GM19239 (cell line): ENCODE data around the gene ANO4.
"Not testable (repeated sequence)": the region's sequence is repeated elsewhere in the genome, so short reads cannot be mapped to it uniquely, and the experiment has no call there.

Experiments
- DNase-seq: peaks from one replicate; pipeline ENCODE4 v3.0.0; 2011; ENCODE audit warnings: low spot score; ENCODE audit not compliant: insufficient read length
- FAIRE-seq: peaks from 2 replicates; lab custom pipeline; 2011; peaks lifted over from hg19 to GRCh38; lab: Jason Lieb, UNC

Gene ANO4

DNA sequence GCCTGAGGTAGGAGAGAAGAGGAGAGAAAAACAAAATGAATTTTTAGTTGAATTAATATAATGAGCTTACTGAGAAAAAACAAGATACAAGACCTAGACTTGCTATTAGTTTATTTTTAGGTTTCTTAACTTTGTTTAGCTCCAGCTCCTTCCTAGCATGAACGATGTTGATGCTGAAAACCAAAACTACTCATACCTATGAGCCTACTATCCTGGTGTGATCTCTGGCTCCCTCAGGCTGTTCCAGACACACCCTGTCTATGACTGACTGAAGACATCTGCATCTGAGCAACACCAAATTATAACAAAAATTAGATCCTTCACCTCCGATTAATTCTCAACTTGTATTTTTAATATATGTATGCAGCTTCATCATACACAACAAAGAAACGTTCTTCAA is 225.1 kb downstream of the ANO4 start:
- DNase-seq (no peak), FAIRE-seq (no peak)

GRCh38 chr12:101021442-101021841 is 226.9 kb downstream of the ANO4 start:
- DNase-seq (no peak), FAIRE-seq (no peak)

DNA sequence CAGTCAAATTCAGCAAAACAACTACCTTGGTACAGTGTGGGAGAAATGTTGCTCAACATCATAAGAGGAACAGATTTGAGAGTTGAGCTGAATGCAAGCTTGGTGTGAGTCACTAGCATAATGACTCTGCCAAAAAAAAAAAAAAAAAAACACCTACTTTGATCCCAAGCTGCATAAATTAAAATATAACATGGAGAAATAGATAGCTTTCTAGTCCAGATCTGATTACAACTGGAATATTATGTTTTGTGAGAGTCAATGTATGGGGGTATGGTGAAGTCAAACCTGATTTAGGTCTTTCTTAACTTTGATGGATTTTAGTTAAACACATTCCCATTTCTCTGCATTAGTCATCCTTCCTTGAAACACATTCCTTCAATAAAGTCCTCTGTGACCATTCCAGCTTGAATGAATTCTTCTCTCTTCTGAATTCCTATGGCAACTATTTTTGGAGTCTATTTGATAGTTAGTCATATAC is 227.4 kb downstream of the ANO4 start:
- FAIRE-seq (no peak), DNase-seq (no peak)

DNA sequence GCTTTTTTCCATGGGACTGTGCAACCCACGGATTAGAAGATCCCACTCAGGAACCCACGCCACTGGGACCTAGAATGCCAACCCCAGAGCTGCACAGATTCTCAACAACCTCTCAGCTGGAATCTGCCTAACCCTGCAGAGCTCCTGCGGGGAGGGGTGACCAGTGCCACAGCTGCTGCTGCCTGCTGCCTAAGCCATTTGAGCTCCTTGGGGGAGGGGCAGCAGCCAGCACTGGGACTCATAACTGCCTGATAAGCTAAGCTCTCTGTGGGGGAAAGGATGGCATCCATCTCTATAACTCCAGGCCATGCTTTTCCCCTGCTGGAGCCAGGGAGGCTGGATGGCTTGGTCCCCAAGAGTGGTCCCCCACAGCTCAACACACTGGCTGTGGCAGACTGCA is 232.6 kb downstream of the ANO4 start:
- FAIRE-seq, result no peak
- no peak for DNase-seq

DNA sequence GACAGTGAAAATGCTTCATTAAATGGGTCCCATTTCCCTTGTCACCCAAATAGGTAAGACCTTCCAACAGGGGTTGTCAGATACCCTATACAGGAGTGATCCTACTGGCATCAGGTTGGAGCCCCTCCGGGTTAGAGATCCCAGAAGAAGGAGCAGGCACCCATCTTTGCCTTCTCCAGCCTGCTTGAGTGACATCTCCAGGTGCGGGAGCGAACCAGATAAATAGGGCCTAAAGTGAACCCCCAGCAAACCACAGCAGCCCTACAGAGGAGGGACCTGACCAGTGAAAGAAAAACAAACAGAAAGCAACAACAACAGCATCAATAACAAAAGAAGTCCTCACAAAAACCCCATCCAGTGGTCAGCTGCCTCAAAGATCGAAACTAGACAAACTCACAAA is 233.2 kb downstream of the ANO4 start:
- no peak for FAIRE-seq
- no peak for DNase-seq

GRCh38 chr12:101038289-101038871 is 243.8 kb downstream of the ANO4 start:
- no peak for DNase-seq
- FAIRE-seq, result no peak

DNA sequence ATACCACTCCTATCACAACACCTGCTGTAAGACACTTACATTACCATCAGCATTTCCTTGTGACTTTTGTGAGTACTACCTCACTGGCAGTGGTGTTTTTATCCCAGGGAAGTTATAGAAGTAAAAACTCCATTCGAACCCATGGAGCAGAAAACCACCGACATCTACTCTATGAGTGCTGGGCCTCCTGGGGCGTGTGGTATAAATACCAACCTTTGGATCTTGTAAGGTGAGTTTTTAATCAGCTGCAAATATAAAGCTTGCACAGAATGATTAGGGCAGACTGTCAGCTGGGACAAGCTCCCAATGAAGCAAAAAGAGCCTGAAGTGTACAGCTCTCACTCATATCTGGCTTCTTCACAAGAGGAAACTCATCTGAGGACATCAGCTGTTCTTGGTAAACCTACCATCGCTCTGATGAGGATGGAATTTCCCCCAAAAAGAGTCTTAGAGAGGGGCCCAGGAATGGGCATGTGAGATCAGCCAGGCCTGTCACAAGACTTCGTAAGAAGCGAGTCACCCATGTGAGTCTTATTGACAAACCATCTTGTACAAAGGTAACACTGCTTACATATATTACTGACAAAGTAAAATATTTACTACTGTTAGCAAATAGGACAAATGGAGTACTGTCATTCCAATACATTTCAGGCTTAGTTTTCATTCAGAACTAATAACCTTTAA is 245.4 kb downstream of the ANO4 start:
- DNase-seq, result no peak
- no peak for FAIRE-seq

DNA sequence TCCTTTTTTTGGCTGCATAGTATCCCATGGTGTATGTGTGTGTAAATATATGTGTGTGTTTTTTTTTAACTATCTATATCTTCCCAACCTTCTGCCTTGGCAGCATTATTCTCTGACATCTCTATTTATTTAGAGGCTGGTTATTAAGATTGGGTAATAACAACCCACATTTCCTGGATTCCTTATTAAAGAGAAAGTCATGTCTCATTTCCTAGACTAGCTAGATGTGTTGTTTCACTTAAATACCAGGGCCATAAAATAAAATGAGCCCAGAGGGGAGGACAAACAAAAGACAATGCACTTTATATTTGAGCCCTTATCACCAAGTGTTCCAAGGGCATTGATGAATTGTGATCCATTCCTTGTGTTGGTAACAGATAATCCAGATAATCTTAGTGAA is 246.4 kb downstream of the ANO4 start:
- DNase-seq (no peak), FAIRE-seq (no peak)

GRCh38 chr12:101042211-101042610 is 247.6 kb downstream of the ANO4 start:
- FAIRE-seq (no peak), DNase-seq (no peak)

DNA sequence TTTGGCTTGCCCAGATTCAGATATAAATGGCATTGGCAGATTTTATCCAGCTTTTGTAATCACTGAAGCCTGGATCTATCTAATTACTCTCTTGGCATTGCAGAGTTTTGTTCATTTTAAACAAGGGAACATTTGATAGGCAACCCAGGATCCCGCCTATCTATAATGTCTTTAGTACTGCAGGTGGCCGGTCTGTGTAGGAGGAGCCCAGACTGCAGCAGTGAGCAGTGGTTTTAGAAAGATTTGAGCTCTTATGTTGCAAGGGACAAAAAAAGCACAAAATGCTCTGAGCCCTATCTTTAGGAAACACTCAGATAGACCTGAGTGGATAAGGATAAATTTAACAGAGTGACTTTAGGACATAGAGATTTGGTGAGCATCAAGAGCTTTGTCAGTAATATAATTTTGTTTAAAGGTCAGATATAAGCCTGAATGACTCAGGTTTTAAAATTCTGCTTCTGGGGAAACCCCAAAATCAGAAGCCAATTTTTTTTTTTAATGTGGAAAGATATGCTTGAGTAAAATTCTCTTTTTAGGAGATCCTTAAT is 250.0 kb downstream of the ANO4 start:
- DNase-seq (no peak), FAIRE-seq (no peak)

DNA sequence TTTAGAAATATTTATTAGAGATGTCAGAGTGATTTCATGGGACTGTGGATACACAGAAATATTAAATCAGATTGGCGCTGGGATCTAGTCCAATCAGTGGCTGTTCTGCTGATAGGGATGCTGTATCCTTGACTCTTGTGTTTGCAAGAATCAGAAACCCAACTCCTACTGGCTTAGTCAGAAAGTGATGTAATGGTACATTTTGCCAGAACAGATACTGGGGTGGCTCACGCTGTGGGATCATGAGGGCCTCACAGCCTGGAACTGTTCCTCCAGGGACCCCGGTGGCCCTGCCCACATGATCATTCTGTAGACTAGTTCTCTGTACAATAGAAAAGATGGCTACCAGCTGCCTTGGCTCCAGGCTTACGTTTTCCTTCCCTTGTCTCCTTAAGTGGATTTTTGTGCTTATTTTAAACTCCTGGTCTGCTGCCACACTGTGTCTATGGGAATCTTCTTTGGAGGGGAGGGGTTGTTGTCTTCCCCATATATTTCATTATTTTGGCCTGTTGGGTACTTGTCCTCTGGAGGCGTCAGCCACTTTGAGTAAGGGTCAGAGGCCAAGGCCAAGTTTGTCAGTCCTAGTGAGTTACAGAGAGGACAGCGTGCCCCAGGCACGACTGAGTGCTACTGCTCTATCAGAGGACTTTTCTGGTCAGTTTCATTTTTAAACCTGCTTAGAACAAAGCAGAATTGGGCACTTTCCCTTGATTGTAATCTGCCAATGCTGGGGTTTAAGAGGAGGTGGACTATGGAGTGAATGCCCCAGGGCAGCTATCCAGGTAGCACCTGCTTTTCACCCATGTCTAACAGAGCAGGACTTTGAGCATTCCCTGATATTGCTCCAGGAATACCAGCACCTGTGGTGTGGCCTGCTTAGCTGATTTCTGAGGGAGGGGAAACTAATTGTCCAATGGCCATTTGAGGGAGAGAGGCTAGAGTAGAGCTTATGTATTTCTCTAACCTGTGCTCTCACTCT is 251.2 kb downstream of the ANO4 start:
- FAIRE-seq (no peak), DNase-seq (no peak)

DNA sequence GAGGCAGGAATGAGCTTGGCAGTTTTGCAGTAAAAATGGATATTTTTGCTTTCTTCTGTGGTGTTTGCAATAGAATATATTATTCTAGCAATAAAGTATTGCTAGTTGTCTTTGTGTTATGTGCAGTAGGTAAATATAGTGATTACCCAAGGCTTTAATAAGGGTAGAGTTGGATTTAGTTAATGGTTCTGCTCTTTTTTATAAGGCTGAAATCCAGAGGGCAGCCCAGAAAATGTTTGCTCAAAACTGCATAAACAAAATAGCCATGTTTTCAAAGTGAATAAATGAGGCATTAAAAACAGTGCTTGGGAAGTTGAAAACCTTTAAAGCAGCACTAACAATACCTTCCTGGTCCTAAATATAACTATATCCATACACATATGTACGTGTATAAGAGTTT is 253.1 kb downstream of the ANO4 start:
- no peak for FAIRE-seq
- DNase-seq, result no peak

DNA sequence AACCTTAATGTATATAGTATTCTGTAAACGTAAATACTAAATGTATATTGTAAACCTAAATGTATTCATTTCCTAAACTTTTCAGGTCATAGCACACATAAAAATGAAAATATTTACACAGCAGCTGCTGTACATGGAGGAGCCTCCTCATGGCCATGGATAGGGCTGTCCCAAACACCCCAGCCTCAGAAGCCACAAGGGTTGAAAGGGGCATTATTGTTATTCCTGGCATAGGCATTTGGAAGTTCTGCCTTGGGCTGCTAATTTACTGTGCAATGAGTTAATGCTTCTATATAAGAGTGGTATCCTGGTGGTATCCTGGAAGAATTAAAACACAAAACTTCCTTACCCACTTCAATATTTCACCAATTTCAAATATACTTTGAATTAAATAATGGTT is 256.1 kb downstream of the ANO4 start:
- no peak for FAIRE-seq
- no peak for DNase-seq

DNA sequence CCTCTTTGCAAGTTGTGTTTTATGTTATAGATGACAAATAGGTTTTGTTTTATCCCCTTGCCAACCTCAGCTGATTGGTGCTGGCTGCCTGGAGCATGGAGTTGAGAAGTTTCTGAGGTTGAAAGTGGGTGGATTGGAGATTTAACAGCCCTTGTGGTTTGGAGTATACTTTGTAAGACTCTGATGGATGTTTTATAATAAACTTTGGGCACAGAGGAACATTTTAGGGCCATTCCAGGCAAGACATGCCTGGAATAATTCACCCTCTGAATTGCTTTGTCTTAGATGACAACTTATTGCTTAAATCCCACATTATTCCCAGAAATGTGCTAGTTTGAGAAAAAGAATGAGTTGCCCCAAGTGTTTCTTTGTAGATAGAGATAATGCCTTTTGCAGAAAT is 256.6 kb downstream of the ANO4 start:
- DNase-seq (no peak), FAIRE-seq (no peak)

- FAIRE-seq (no peak), DNase-seq (no peak)
These were observed 257.4 kb downstream of the ANO4 start for GRCh38 chr12:101051901-101052550.

GRCh38 chr12:101053203-101053602 is 258.6 kb downstream of the ANO4 start:
- DNase-seq (no peak), FAIRE-seq (no peak)

GRCh38 chr12:101055940-101056339 is 261.4 kb downstream of the ANO4 start:
- DNase-seq, result no peak
- no peak for FAIRE-seq

DNA sequence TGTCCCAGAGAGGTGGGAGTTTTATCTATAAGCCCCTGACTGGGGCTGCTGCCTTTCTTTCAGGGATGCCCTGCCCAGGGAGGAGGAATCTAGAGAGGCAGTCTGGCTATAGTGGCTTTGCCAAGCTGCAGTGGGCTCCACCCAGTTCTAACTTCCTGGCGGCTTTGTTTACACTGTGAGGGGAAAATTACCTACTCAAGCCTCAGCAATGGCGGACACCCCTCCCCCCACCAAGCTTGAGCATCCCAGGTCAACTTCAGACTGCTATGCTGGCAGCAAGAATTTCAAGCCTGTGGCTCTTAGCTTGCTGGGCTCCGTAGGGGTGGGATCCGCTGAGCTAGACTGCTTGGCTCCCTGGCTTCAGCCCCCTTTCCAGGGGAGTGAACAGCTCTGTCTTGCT is 267.9 kb downstream of the ANO4 start:
- FAIRE-seq, DNase-seq: not testable (repeated sequence)

GRCh38 chr12:101064721-101065120 is 270.1 kb downstream of the ANO4 start:
- DNase-seq (no peak), FAIRE-seq (no peak)

DNA sequence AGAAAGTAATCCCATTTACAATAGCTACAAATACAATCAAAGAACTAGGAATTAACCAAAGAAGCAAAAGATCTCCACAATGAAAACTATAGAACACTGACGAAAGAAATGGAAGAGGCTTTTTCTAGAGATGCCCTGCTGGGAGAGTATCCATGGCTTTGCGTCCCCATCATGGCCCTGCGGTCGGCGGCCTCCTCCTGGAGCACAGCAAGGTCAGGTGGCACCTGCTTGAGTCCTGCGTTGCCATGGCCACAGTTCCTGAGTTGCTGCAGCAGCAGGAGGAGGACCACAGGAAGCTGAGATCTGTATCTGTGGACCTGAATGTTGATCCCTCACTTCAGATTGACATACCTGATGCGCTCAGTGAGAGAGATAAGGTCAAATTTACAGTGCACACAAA is 271.9 kb downstream of the ANO4 start:
- FAIRE-seq (no peak), DNase-seq (no peak)
